ENCODE data around the gene COPZ1. TPM values are rescaled to one million over a fixed set of nuclear protein-coding genes. Genes with fewer than 3 reads are reported as not detected.

The COPZ1 gene
- total RNA-seq, 3 donors from 2014 or later: 84.0 to 115 (median 104) TPM

DNA sequence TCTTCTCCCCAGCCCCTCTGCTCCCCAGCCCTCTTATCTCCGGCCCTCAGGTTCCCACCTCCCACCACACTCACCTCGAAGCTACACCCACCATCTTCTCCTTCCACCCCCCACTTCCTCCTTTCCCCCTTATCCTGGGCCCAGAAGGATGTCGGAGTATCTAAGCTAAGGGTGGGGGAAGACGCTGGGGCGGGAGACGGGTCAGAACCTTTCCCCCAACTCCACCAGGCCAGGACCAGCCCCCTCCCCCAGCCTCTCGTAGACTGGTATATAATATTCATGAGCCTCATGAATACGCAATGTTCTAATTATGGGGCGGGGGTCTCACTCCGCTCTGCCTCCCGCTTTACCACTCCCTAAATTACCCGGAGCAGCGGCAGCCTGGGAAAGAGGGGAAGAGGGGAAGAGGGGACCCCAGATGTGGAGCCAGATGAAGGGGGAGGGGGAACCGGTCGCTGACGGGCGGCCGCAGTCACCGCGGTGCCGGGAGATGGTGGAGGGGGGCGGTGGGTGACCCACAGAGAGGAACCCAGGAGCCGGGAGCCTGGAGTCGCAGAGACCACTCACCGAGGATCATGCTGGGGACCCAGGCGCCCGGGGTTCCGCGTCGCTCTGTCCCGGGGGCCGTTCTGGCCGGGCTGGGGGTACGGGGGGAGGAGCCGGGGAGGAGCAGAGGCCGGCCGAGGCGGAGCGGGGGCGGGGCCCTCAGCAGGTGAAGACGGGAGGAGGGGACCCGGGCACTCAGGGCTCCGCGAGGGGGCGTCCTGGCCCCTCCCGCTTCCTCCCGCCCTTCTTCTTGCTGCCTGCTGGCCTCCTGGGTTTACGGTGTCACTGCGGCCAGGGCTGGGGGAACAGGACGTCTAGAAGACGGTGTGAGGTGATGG is 66.0 kb downstream of the COPZ1 start:
- Histone ChIP-seq H3K36me3 (ENCODE audit: low read depth) (no peaks in the 10 kb centered on the region), H3K9me3 (no peaks in the 10 kb centered on the region), H3K4me1 (ENCODE audit: low read depth) (peaks cover 6% of the 10 kb centered on the region), H3K4me3 (no peak overlapping the region)
- DNase-seq (peak; percentile 56 to 74 (median 66)), ATAC-seq (peak; percentile 66)
- intact Hi-C loops (cut with DNase I, micrococcal nuclease): no loop called here
- TF ChIP-seq, protein P1, sequence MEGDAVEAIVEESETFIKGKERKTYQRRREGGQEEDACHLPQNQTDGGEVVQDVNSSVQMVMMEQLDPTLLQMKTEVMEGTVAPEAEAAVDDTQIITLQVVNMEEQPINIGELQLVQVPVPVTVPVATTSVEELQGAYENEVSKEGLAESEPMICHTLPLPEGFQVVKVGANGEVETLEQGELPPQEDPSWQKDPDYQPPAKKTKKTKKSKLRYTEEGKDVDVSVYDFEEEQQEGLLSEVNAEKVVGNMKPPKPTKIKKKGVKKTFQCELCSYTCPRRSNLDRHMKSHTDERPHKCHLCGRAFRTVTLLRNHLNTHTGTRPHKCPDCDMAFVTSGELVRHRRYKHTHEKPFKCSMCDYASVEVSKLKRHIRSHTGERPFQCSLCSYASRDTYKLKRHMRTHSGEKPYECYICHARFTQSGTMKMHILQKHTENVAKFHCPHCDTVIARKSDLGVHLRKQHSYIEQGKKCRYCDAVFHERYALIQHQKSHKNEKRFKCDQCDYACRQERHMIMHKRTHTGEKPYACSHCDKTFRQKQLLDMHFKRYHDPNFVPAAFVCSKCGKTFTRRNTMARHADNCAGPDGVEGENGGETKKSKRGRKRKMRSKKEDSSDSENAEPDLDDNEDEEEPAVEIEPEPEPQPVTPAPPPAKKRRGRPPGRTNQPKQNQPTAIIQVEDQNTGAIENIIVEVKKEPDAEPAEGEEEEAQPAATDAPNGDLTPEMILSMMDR (IDR thresholded peaks at IDR 0.05): no peak

DNA sequence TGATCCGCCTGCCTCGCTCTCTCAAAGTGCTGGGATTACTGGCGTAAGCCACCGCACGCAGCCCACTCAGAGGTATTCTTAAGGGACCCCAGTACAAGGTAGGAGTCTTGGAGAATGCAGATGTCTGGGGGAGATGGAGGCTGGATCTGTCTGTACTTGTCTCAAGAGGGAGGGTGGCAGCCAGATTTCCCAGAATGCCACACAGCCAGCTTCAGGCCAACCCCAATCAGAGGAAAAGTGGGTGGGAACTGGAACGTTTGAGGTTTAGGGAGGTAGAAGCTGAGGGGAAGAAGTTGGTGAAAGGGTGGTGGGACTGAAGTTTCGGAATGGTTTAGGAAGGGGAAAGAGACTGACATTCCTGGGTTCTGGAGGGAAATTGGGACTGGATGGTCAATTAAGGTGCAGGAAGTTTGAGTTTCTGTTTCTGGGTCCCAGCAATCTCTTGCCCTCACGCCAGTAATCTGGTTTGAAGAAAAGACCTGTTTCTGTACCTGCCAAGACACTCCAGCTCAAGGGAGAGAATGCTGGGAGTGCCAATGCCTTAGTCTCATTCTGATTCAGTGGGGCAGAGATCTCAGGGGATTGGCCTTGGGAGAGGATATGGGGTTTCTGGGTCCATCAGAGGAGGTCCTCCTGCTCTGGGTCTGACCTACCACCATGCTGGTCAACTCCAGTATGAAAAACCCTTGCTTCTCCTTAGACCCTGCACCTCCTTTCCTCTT is 67.7 kb downstream of the COPZ1 start:
- no peaks in the 10 kb centered on the region for H3K36me3 ChIP-seq (ENCODE audit: low read depth)
- no peaks in the 10 kb centered on the region for H3K9me3 ChIP-seq
- no peak for DNase-seq
- intact Hi-C loops (cut with DNase I, micrococcal nuclease): no loop called here
- H3K4me1 ChIP-seq (ENCODE audit: low read depth): peaks cover 6% of the 10 kb centered on the region
- ATAC-seq: no peak
- TF ChIP-seq, protein P1 (IDR thresholded peaks at IDR 0.05): no peak
- H3K4me3 ChIP-seq: no peak overlapping the region

DNA sequence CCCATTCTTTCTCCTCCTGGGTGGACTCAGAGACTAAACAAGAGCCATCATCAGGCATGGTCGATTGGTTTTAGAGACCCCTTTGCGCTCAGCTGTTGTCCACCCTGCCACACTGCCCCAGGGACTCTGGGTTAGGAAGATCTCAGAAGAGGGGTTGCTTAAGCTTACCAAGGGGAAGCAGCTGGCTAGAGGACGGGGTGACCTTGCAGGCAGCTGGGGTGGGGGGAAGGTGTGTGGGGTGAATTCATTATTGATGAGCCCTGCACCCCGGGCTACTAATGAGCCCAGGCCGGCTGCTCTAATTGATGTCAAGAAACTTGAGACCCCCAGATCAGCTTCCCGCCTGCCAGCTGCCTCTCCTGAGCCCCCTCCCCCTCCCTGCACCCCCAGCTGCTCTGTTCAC is 68.3 kb downstream of the COPZ1 start:
- TF ChIP-seq, protein P1 (IDR thresholded peaks at IDR 0.05): no peak
- intact Hi-C loops (cut with DNase I, micrococcal nuclease): no loop called here
- Histone ChIP-seq H3K9me3 (no peaks in the 10 kb centered on the region), H3K4me3 (no peak overlapping the region), H3K36me3 (ENCODE audit: low read depth) (no peaks in the 10 kb centered on the region), H3K4me1 (ENCODE audit: low read depth) (peaks cover 6% of the 10 kb centered on the region)
- ATAC-seq (no peak), DNase-seq (no peak)

DNA sequence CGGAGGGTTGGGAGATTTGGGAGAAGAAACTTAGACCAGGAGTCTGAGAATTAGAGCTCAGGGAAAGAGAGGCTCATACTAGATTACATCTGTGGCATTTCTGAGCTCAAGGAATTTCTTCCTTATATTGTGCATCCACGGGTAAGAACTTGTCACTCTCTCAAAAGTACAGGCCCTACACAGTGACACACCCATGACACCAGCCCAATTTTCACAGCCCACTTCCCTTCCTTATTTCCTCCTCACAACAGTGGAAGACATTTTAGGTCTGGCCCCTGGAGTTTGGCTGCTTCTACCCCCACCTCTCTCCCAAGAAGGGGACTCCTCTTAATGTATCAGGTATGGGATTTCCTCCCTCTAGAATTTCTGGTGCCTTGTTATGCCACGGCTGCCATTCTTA is 68.8 kb downstream of the COPZ1 start:
- DNase-seq: no peak
- H3K4me1 ChIP-seq (ENCODE audit: low read depth): peaks cover 6% of the 10 kb centered on the region
- TF ChIP-seq, protein P1 (IDR thresholded peaks at IDR 0.05): no peak
- H3K9me3 ChIP-seq: no peaks in the 10 kb centered on the region
- H3K4me3 ChIP-seq: no peak overlapping the region
- no peaks in the 10 kb centered on the region for H3K36me3 ChIP-seq (ENCODE audit: low read depth)
- intact Hi-C loops (cut with DNase I, micrococcal nuclease): no loop called here
- ATAC-seq: no peak

DNA sequence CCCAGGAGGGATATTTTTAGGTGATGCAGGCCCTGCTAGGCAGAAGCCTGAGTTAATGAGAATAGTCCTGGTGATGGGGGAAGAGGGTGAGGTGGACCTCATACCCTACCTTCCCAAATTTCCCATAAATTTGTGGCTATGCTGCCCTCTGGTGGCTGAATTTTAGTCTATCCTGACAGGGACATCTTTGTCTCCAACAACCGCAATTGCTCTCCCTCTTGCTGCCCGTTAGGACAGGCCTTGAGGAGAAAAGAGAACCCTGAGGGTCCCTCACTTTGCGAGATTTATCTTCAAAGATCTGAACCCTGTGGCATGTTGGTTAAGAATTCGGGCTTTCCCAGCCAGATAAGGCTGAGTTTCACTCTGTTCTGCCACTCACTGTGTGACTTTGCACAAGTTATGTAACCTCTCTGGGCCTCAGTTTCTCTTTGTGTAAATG is 69.4 kb downstream of the COPZ1 start:
- peak; percentile 23 for ATAC-seq

More for the DNA sequence above, 69.4 kb downstream of the COPZ1 start:
- TF ChIP-seq, protein P1 (IDR thresholded peaks at IDR 0.05): no peak
- H3K4me1 ChIP-seq (ENCODE audit: low read depth): peaks cover 6% of the 10 kb centered on the region
- no peaks in the 10 kb centered on the region for H3K36me3 ChIP-seq (ENCODE audit: low read depth)
- H3K4me3 ChIP-seq: no peak overlapping the region
- no peaks in the 10 kb centered on the region for H3K9me3 ChIP-seq
- peak in 1 of 3 donors; percentile 82 for DNase-seq
- intact Hi-C loops (cut with DNase I, micrococcal nuclease): no loop called here

All from mucosa of descending colon (tissue), 3 donors.